DOHH2 (cell line): Measurements from ENCODE around the gene COX6A2.

Experiments used
- CTCF ChIP-seq: fragments of 200-600 bp; sonication (generic); IDR thresholded peaks from one replicate; pipeline ENCODE4 v1.5.1; 2014; ENCODE audit warnings: antibody characterized with exemption, mild to moderate bottlenecking, low read depth, low read length; ENCODE audit not compliant: poor library complexity, severe bottlenecking
- EZH2phosphoT487 ChIP-seq: fragments of 200-600 bp; sonication (generic); IDR thresholded peaks from 2 replicates; pipeline ENCODE4 v1.6.1; 2017; ENCODE audit warnings: borderline replicate concordance, mild to moderate bottlenecking, antibody characterized with exemption, low read length, moderate library complexity, mixed read lengths

DNA sequence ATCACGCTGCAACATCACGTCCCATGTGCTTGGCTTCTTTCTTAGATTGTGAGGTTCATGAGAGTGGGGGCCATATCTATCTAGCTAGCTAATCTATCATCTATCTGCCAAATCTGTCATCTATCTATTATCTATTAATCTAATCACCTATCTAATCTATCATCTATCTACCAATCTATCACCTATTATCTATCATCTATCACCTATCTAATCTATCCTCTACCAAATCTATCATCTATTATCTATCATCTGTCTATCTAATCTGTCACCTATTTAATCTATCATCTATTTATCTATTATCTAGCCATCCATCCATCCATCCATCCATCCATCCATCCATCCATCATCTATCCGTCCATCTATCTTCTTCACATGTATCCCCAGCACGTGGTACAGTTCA, 14.2 kb downstream of the COX6A2 start:
- no peak for TF ChIP-seq CTCF
- TF ChIP-seq EZH2phosphoT487 = no peak
